ENCODE measurements around the gene LEMD2. TPM values are rescaled to one million over a fixed set of nuclear protein-coding genes. Genes with fewer than 3 reads are reported as not detected.
A peak's percentile ranks its signal among the peaks of the same experiment; 100 is the strongest.

Gene LEMD2
- total RNA-seq, 2 donors from 2014 or later, result 62.0 to 75.8 TPM

DNA sequence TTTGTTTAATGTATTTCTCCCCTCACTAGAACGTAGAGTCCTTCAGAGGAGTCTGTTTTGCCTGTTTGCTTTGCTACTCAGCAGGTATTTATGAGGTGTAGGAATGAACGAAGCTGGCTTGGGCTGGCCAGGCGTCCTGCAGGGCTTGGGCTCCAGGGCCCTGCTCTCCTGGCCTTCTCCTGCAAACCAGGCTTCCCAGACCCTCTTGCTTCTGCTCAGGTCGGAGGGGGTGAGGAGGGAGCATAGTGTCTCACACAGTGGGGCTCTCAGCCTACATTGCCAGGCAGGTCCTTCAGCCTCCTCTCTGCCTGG lies 39.5 kb upstream of the LEMD2 start:
- DNase-seq, result no peak
- peak; percentile 1 for TF ChIP-seq CTCF (conservative IDR thresholded peaks at IDR 0.05)
- Histone ChIP-seq H3K4me1 (ENCODE audit: control insufficient read depth, insufficient read depth, low read length) (peaks cover 12% of the 10 kb centered on the region), H3K36me3 (ENCODE audit: control insufficient read depth, insufficient read depth, low read length) (no peaks in the 10 kb centered on the region), H3K9me3 (ENCODE audit: control insufficient read depth, low read length) (peaks cover under 1% of the 10 kb centered on the region), H3K9ac (ENCODE audit: extremely low read depth, low read length, poor library complexity, severe bottlenecking) (no peak overlapping the region), H3K27ac (ENCODE audit: low read depth, low read length) (no peak overlapping the region), H3K27me3 (ENCODE audit: control insufficient read depth, insufficient read depth, low read length, poor library complexity, severe bottlenecking) (no peaks in the 10 kb centered on the region), H3K4me3 (ENCODE audit: low read length) (no peak overlapping the region)
- H3K36me3 Mint-ChIP-seq (ENCODE audit: low read depth), result no peaks in the 10 kb centered on the region
- H3K27ac Mint-ChIP-seq, result peak overlapping the region; percentile 23
- H3K9me3 Mint-ChIP-seq, result peaks cover 11% of the 10 kb centered on the region
- peaks cover 34% of the 10 kb centered on the region for H3K4me1 Mint-ChIP-seq
- WGBS, 2 experiments (ENCODE audit: insufficient coverage in 1 of 2, insufficient read length in 1 of 2), result 17 to 54% methylated on average over 1 to 4 of the region's 4 CpGs
- no peak overlapping the region for H3K4me3 Mint-ChIP-seq
- H3K27me3 Mint-ChIP-seq (ENCODE audit: insufficient read depth), result peaks cover 12% of the 10 kb centered on the region

- TF ChIP-seq CTCF (conservative IDR thresholded peaks at IDR 0.05), result peak; percentile 38
- H3K9me3 ChIP-seq (ENCODE audit: control insufficient read depth, low read length), result no peaks in the 10 kb centered on the region
- H3K9ac ChIP-seq (ENCODE audit: extremely low read depth, low read length, poor library complexity, severe bottlenecking), result no peak overlapping the region
- H3K27ac ChIP-seq (ENCODE audit: low read depth, low read length), result no peak overlapping the region
- DNase-seq, result no peak
- H3K4me3 ChIP-seq (ENCODE audit: low read length), result no peak overlapping the region
- H3K36me3 Mint-ChIP-seq (ENCODE audit: low read depth), result no peaks in the 10 kb centered on the region
- H3K4me1 ChIP-seq (ENCODE audit: control insufficient read depth, insufficient read depth, low read length), result peaks cover 12% of the 10 kb centered on the region
- H3K4me3 Mint-ChIP-seq, result no peak overlapping the region
- H3K4me1 Mint-ChIP-seq, result peaks cover 37% of the 10 kb centered on the region
- no peaks in the 10 kb centered on the region for H3K36me3 ChIP-seq (ENCODE audit: control insufficient read depth, insufficient read depth, low read length)
- H3K27me3 ChIP-seq (ENCODE audit: control insufficient read depth, insufficient read depth, low read length, poor library complexity, severe bottlenecking), result no peaks in the 10 kb centered on the region
- peaks cover 12% of the 10 kb centered on the region for H3K27me3 Mint-ChIP-seq (ENCODE audit: insufficient read depth)
- peaks cover 5% of the 10 kb centered on the region for H3K9me3 Mint-ChIP-seq
- WGBS, 2 experiments (ENCODE audit: insufficient coverage in 1 of 2, insufficient read length in 1 of 2), result 87 to 89% methylated on average over 9 to 14 of the region's 14 CpGs
- peak overlapping the region; percentile 23 for H3K27ac Mint-ChIP-seq
Measured at GRCh38 chr6:33827546-33828451, 38.9 kb upstream of the LEMD2 start.

DNA sequence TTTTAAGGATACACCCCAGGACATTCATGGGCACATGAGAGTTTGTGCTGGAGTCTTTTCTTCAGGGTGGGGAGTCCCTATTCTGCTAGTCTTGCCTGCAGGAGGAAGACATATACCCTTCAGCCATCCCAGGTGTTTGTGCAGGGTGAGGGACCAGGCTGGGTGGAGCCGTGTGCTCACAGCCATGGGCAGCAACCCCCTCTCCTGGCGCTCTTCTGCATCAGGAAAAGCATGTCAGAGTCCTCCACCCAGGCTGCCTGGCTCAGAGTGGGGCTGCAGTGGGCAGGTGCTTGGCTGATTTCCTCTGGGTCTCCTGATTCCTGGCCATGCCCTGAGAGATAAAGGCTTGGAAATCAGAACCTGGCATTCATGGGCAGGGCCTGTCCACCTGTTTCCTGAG lies 37.6 kb upstream of the LEMD2 start:
- Histone ChIP-seq H3K36me3 (ENCODE audit: control insufficient read depth, insufficient read depth, low read length) (no peaks in the 10 kb centered on the region), H3K9ac (ENCODE audit: extremely low read depth, low read length, poor library complexity, severe bottlenecking) (no peak overlapping the region), H3K9me3 (ENCODE audit: control insufficient read depth, low read length) (no peaks in the 10 kb centered on the region), H3K4me3 (ENCODE audit: low read length) (no peak overlapping the region), H3K4me1 (ENCODE audit: control insufficient read depth, insufficient read depth, low read length) (peaks cover 12% of the 10 kb centered on the region), H3K27ac (ENCODE audit: low read depth, low read length) (no peak overlapping the region), H3K27me3 (ENCODE audit: control insufficient read depth, insufficient read depth, low read length, poor library complexity, severe bottlenecking) (no peaks in the 10 kb centered on the region)
- H3K4me3 Mint-ChIP-seq, result no peak overlapping the region
- no peaks in the 10 kb centered on the region for H3K36me3 Mint-ChIP-seq (ENCODE audit: low read depth)
- peaks cover 12% of the 10 kb centered on the region for H3K27me3 Mint-ChIP-seq (ENCODE audit: insufficient read depth)
- no peak overlapping the region for H3K27ac Mint-ChIP-seq
- 83 to 86% methylated on average over 2 of the region's 2 CpGs for WGBS, 2 experiments (ENCODE audit: insufficient coverage in 1 of 2, insufficient read length in 1 of 2)
- H3K9me3 Mint-ChIP-seq, result no peaks in the 10 kb centered on the region
- DNase-seq, result no peak
- peaks cover 39% of the 10 kb centered on the region for H3K4me1 Mint-ChIP-seq
- peak; percentile 48 for TF ChIP-seq CTCF (conservative IDR thresholded peaks at IDR 0.05)
